Endometrial microvascular endothelial cells (primary cell): ENCODE data around the gene SLC8A2. TPM values are rescaled to one million over a fixed set of nuclear protein-coding genes. Genes with fewer than 3 reads are reported as not detected.

Experiments
- in situ Hi-C: cut with HindIII; loops from 2 replicates; pipeline ENCODE4 v1.10.0; 2017; ENCODE audit warnings: low sequenced_read_pairs, low pct_unique_long_range_greater_than_20kb; ENCODE audit errors: inconsistent ontology term
- total RNA-seq: library from RNA; depleted of rRNA; stranded (reverse); fragments of >200 nt; gene quantifications from one replicate; pipeline ENCODE4 v1.2.3, GENCODE V29; 2015; ENCODE audit errors: inconsistent ontology term

SLC8A2 gene
- total RNA-seq, 1 donor from 2014 or later, result not detected

- in situ Hi-C loops, result no loop called here
Measured at GRCh38 chr19:47469363-47469700, 2.4 kb downstream of the SLC8A2 start.

GRCh38 chr19:47467914-47468313, 3.8 kb downstream of the SLC8A2 start:
- in situ Hi-C loops, result no loop called here

GRCh38 chr19:47465957-47466356, 5.7 kb downstream of the SLC8A2 start:
- in situ Hi-C loops, result no loop called here

DNA sequence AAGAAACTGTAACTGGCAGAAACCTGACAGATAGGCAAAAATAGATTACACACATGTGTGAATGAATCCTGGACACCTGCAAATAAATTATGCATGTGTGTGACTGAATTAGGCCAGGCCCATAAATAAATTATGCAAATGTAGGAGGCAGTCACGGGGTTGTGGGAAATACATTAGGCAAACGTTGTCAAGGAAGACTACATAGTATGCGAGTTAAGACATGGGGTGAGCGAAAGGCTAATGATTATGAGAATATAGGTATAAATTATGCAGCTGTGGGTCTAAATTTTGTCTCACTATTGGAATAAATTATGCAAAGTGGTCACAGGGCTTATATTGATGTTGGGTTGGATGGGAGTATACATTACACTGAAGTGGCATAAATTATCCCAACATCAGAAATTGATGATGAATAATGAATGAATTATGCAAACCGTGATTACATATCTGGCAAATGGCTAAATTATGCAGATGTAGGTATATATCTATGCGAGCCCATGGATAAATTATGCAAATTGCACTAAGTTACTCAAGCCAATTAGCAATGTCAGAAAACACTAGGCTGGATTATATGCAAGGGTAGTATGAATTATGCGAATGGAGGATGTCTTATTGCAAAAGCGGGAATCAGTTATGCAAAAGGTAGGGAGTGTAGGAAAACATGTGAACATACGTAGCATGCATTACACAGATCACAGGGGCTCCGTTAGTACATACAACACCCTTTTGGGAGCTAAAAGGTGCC, 6.8 kb downstream of the SLC8A2 start:
- in situ Hi-C loops, result no loop called here

DNA sequence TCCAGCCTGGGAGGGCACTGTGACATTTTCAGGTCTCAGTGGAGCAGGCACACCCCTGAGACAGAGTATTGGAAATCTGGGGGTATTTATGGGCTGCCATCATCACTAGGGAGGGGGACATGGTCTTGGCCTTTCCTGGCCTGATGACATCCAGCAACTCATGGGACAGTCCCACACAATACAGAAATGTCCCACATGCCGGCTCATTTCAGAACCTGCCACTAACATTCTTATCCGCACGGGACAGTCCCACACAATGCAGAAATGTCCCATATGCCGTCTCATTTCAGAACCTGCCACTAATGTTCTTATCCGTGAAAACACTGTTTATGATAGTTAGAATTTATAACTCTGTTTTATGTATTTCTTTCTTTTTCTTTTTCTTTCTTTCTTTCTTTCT, 9.8 kb downstream of the SLC8A2 start:
- in situ Hi-C loops, result no loop called here

DNA sequence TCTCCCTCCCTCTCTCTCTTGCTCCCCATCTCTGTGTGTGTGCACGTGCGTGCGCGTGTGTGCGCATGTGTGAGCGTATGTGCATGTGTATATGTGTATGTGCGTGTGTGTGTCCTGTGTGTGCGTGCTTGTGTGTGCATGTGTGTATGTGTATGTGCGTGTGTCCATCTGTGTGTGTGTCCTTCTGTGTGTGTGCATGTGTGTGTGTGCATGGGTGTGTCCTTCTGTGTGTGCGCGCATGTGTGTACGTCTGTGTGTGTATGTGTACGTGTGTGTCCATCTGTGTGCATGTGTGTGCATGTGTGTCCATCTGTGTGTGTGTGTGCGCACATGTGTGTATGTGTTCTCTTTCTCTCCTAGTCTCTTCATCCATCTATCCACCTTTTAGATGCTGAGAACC, 12.2 kb downstream of the SLC8A2 start:
- in situ Hi-C loops, result no loop called here

- in situ Hi-C loops, result no loop called here
Measured at GRCh38 chr19:47458672-47459071, 13.0 kb downstream of the SLC8A2 start.

DNA sequence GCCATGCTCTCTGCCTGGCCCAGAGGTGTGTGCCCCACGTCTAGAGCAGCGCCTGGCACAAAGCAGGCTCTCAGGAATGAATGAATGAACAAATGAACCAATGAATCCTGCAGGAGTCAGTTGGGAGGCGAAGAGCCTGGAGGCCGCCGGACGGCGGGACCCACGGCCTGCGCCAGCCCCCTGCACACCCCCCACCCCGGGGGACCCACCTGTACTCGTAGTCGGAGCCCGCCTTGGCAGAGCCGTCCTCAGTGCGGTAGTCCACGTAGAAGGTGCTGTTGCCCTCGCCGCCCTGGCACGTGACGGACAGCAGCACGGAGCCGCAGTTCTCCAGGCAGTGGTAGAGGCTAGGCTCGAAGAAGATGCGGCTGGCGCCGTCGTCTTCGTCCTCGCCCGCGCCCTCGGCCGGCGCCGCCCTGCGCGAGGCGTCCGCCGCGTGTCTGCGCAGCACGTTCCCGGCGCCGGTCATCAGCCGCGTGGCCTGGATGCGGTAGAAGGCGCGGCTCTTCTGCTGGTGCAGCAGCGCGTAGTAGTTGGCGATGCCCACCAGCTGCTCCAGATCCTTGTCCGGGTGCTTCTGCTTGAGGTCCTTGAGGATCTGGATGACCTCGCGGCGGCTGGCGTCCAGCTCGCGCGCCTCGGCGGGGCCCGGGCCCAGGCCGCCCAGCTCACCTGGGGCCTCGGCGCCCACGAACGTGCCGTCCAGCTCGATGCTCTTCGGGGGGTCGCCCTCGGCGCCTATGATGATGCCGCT, 14.8 kb downstream of the SLC8A2 start:
- in situ Hi-C loops, result no loop called here

- in situ Hi-C loops, result no loop called here
Measured at GRCh38 chr19:47450478-47450877, 21.2 kb downstream of the SLC8A2 start.

DNA sequence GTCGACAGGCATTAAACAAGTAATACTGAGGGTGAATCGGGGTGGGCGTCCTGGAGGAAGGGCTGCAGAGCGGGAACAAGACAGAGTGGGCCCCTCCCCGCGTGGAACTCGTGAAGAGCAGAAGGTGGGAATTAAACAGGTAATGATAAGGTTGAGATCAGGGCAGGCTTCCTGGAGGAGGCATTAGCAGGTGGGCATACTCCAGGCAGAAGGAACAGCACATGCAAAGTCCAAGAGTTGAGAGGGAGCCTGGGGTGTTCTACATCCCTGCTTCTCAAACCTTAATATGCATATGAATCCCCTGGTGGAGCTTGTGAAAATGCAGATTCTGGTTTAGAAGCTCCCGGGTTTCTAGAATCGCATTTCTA, 23.3 kb downstream of the SLC8A2 start:
- in situ Hi-C loops, result no loop called here

DNA sequence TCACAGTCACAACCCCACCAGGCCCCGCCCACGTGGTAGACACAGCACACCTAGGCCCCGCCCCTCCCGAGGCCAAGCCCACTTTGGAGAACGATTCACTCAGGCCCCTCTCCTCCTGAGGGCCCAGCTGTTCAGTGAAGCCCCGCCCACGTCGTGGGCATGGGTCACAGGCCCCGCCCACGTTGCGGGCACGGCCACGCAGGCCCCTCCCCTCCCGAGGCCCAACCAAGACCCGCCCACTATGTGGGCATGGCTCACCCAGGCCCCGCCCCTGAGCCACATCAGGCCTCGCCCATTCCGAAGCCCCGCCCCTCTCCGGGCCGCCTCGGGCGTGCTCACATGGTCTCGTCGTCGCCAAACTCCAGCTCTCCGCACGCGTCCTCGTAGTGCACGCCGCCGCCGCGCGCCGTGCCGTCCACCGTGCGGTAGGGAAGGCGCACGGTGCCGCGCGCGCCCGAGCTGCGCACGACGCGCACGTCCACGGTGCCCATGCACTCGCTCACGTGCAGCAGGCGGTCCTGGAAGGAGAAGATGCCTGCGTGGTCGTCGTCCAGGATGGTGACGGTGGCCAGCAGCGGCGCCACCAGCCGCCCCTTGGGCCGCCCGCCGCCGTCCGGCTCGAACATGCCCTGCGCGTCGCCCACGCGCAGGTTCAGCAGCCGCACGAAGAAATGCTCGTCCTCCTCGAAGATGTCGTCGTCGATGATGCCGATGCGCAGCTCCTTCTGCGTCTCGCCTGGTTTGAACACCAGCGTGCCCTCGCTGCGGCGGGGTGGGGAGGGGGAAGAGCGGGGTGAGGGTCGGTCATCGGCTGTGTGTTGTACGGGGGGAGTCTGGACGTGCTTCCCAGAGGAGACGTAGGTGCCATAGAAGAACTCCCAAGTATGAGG, 24.0 kb downstream of the SLC8A2 start:
- in situ Hi-C loops, result no loop called here

DNA sequence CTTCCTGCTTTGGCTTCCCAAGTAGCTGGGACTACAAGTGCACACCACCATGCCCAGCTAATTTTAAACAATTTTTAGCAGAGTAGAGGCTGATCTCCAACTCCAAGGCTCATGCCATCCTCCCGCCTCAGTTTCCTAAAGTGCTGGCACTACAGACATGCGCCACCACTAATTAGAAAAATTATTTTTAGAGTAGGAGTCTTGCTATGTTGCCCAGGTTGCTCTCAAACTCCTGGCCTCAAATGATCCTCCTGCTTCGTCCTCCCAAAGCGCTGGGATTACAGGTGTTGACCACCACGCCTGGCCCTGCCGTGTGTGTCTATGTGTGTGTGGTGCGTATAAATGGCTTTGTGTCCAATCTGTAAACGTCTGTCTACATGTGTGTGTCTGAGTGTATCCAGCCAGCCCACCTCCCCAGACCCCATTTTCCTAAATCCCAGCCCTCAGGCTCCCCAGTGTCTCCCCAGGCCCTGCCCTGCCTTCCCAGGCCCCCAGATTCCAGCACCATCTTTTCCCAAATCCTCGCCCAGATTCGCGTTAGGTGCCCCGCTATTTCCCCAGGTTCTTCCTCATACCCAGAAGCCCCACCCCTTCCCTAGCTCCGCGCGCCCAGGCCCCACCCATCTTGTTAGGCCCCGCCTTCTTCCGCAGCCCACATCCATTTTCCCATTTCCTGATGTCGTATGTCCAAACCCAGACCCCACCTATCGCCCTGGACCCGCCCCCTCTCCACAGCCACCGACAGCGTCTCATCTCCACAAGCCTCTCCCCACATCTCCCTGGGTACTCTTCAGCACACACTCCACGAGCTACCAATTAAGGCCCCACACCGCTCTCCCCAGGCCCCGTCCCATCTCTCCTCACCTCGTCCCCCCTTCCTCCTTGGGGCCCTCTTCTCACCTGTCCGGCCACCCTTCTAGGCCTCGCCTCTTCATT, 24.9 kb downstream of the SLC8A2 start:
- in situ Hi-C loops, result no loop called here

- in situ Hi-C loops, result no loop called here
Measured at GRCh38 chr19:47445937-47446402, 25.7 kb downstream of the SLC8A2 start.

DNA sequence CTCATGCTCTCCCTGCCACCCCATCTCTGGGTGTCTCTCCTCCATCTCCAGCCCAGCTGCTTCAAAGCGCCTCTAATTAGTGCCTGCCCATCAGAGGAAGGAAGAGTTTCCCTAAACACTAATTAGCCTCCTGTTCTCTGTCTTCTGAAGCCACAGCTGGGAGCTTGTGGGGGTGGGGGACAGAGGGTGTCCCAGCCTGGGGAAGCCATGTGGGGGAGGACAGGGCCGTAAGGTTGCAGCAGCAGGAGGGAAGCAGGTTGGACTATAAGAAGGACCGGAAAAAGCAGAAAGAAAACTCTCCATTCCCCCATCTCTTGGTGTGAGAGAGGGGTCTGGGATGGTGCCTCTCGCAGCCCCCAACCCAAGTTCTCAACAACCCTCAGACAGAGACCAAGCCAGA, 26.2 kb downstream of the SLC8A2 start:
- in situ Hi-C loops, result no loop called here

DNA sequence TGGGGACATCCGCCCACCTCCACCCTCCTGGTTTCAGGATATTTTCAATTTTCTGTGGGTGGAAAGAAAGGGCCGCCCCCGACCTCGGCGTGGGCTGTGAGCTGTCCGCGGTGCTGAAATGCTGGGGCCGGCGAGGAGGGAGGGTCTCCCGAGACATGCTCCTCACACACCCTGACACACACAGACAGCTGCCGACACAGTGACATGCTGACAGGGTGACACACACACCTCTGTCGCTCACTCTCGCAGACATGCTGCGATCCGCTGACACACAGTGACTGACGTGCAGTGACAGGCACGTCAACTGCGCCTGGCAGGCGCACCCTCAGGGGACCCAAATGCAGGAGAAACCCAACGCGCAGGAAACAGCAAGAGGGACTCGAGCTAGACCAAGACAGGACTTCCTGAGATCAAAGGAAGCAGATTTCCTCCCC, 27.3 kb downstream of the SLC8A2 start:
- in situ Hi-C loops, result no loop called here

DNA sequence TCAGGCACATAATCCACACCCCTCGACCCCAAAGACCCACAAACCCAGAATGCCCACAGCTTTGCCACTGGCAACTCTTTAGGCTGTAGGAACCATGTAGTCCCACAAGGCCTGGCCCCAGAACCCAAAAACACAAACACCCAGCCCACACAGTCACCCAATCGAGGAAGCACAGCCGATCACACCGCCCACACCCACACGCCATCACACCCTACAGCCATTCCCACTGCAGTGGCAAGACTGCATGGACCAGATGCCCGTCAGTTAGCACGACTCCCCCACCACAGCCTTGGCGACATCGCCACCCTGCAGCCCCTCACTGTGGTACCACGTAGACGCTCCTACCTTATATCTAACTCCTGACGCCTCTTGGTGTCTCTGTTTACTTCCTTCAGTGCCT, 28.4 kb downstream of the SLC8A2 start:
- in situ Hi-C loops, result no loop called here

DNA sequence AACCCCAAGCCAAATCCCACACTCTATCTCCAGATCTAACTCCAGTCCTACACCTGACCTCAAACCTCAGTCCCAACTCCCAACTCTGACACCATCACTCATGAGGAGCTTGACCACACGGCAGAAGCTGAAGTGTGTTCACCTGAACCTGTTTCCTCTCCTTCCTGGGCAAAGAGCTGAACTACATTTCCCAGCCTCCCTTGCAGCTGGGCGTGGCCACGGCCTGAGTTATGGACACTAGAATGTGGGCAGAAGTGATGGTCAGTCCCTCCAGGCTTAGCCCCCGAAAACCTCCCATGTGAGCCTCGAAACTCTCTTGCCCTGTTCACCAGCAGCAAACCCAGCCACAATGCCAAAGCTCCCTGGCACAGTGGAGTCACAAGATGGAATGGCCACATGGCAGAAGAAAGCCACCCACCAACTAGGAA, 32.9 kb downstream of the SLC8A2 start:
- in situ Hi-C loops, result no loop called here

GRCh38 chr19:47437500-47437899, 34.2 kb downstream of the SLC8A2 start:
- in situ Hi-C loops, result no loop called here
